SIG-M5 treated with dmso at 0.1 percent for 504 hours (cell line): ENCODE measurements around the gene GPR3.
"Not testable (repeated sequence)": the region's sequence is repeated elsewhere in the genome, so short reads cannot be mapped to it uniquely, and the experiment has no call there.

ENCODE experiments used
- DNase-seq: peaks from one replicate; lab custom pipeline; 2025; ENCODE audit not compliant: unreplicated experiment; lab: John Stamatoyannopoulos, UW

The GPR3 gene

GRCh38 chr1:27418326-27419185 is 26.1 kb downstream of the GPR3 start:
- peak; percentile 40 for DNase-seq

- DNase-seq = no peak
Observed at GRCh38 chr1:27423709-27424108, 31.3 kb downstream of the GPR3 start.

- no peak for DNase-seq
Observed at GRCh38 chr1:27427329-27427728, 34.9 kb downstream of the GPR3 start.

- DNase-seq = no peak
Observed at GRCh38 chr1:27427816-27428315, 35.4 kb downstream of the GPR3 start.

- DNase-seq = no peak
Observed at GRCh38 chr1:27428316-27429028, 36.0 kb downstream of the GPR3 start.

- no peak for DNase-seq
Observed at GRCh38 chr1:27429029-27429425, 36.6 kb downstream of the GPR3 start.

- DNase-seq = no peak
Observed at GRCh38 chr1:27430903-27431600, 38.6 kb downstream of the GPR3 start.

GRCh38 chr1:27431601-27431940 is 39.1 kb downstream of the GPR3 start:
- DNase-seq = no peak

GRCh38 chr1:27432725-27433124 is 40.3 kb downstream of the GPR3 start:
- DNase-seq = not testable (repeated sequence)

GRCh38 chr1:27433706-27434105 is 41.3 kb downstream of the GPR3 start:
- no peak for DNase-seq

GRCh38 chr1:27435566-27436203 is 43.3 kb downstream of the GPR3 start:
- DNase-seq = peak; percentile 95

GRCh38 chr1:27436204-27437159 is 44.1 kb downstream of the GPR3 start:
- DNase-seq = peak; percentile 54

GRCh38 chr1:27438621-27439061 is 46.2 kb downstream of the GPR3 start:
- no peak for DNase-seq

- no peak for DNase-seq
Observed at GRCh38 chr1:27439150-27439549, 46.7 kb downstream of the GPR3 start.

GRCh38 chr1:27444632-27445031 is 52.2 kb downstream of the GPR3 start:
- DNase-seq = no peak
